Esophagus muscularis mucosa (tissue), 4 donors: ENCODE data around the gene ADGRD2. TPM values are rescaled to one million over a fixed set of nuclear protein-coding genes. Genes with fewer than 3 reads are reported as not detected.

Experiments
- DNase-seq: peaks from one replicate; pipeline ENCODE4 v3.0.0-alpha.2; 2017; ENCODE audit errors: extremely low spot score
- H3K27ac ChIP-seq, 4 donors: fragments of 200-600 bp; sonication (generic); replicated peaks in 1 of 4; 1 replicate in 3 of 4; 2 replicates in 1 of 4; pipeline ENCODE4 v1.5.1; 2016 to 2019; ENCODE audit warnings: mild to moderate bottlenecking in 1 of 4
- H3K27me3 ChIP-seq, 4 donors: fragments of 200-600 bp; sonication (generic); one replicate each; pipeline versions ENCODE4 v1.5.1 to v1.6.0; 2016 to 2019
- H3K36me3 ChIP-seq, 4 donors: fragments of 200-600 bp; sonication (generic); one replicate each; pipeline ENCODE4 v1.5.1; 2016 to 2019
- H3K4me1 ChIP-seq, 4 donors: fragments of 200-600 bp; sonication (generic); one replicate each; pipeline ENCODE4 v1.5.1; 2016 to 2019
- H3K4me3 ChIP-seq, 4 donors: fragments of 200-600 bp; sonication (generic); 1 replicate in 2 of 4; 2 replicates in 2 of 4; pipeline ENCODE4 v1.5.1; 2016 to 2019; ENCODE audit warnings: mild to moderate bottlenecking in 4 of 4, moderate library complexity in 1 of 4
- H3K9me3 ChIP-seq, 4 donors: fragments of 200-600 bp; sonication (generic); 1 replicate in 3 of 4; 2 replicates in 1 of 4; pipeline ENCODE4 v1.5.1; 2016 to 2019
- EP300 ChIP-seq: sonication (generic); formaldehyde crosslinking; IDR thresholded peaks from one replicate; pipeline ENCODE4 v1.6.1; 2017; ENCODE audit warnings: antibody characterized with exemption
- POLR2A ChIP-seq: fragments of 450-650 bp; IDR thresholded peaks from one replicate; pipeline ENCODE4 v1.6.1; 2017; ENCODE audit warnings: antibody characterized with exemption, moderate library complexity, mild to moderate bottlenecking, low read depth
- POLR2AphosphoS5 ChIP-seq, 2 donors: sonication (generic); formaldehyde crosslinking; IDR thresholded peaks; one replicate each; pipeline ENCODE4 v1.6.1; 2017; ENCODE audit warnings: antibody characterized with exemption in 2 of 2
- WGBS: methylation state at CpG from one replicate; pipeline ENCODE4 v1.1.5; 2018; 5-methylcytosine and 5-hydroxymethylcytosine counted together
- intact Hi-C: fragments of 100-400 bp; cut with DNase I; formaldehyde crosslinking; loops from one replicate; pipeline ENCODE4 v1.15.1; 2023
- total RNA-seq, 4 donors: library from RNA; depleted of rRNA; stranded (reverse); fragments of >200 nt; gene quantifications; one replicate each; pipeline versions ENCODE4 v1.1.0 to v1.2.1, GENCODE V29; 2016
- TF ChIP-seq, protein P1 (sequence below), 3 experiments: fragments of 200-600 bp in 2 of 3; fragments of 450-650 bp in 1 of 3; sonication (generic) in 2 of 3; IDR thresholded peaks; one replicate each; pipeline ENCODE4 v1.5.1; 2017 to 2019; ENCODE audit warnings: antibody characterized with exemption in 3 of 3, mild to moderate bottlenecking in 2 of 3, moderate library complexity in 1 of 3

Gene ADGRD2
- total RNA-seq, 4 donors from 2014 or later, result not detected

DNA sequence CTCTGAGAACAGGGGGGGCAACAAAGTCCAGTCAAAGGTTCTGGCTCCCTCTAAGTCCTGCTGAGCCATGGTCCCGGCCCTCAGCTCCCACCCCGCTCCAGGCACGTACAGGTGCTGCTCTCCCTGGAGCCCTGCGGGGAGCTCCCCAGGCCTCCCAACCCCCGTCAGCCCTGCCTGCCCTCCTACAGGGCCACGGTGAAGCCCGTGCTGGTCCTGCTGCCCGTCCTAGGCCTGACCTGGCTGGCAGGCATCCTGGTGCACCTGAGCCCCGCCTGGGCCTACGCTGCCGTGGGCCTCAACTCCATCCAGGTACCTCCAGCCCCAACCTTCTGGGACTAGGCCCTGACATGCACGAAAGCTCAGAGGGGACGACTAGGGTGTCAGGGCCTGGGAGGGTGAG lies 20.1 kb downstream of the ADGRD2 start:
- Histone ChIP-seq H3K9me3 (no peaks in the 10 kb centered on the region), H3K36me3 (no peaks in the 10 kb centered on the region), H3K4me3 (no peak overlapping the region), H3K27me3 (peaks cover 0 to 73% (median 0%) of the 10 kb centered on the region in 4 donors), H3K4me1 (no peaks in the 10 kb centered on the region), H3K27ac (no peak overlapping the region)
- WGBS, result 86% methylated on average over 10 of the region's 13 CpGs
- DNase-seq, result no peak
- TF ChIP-seq, protein P1, sequence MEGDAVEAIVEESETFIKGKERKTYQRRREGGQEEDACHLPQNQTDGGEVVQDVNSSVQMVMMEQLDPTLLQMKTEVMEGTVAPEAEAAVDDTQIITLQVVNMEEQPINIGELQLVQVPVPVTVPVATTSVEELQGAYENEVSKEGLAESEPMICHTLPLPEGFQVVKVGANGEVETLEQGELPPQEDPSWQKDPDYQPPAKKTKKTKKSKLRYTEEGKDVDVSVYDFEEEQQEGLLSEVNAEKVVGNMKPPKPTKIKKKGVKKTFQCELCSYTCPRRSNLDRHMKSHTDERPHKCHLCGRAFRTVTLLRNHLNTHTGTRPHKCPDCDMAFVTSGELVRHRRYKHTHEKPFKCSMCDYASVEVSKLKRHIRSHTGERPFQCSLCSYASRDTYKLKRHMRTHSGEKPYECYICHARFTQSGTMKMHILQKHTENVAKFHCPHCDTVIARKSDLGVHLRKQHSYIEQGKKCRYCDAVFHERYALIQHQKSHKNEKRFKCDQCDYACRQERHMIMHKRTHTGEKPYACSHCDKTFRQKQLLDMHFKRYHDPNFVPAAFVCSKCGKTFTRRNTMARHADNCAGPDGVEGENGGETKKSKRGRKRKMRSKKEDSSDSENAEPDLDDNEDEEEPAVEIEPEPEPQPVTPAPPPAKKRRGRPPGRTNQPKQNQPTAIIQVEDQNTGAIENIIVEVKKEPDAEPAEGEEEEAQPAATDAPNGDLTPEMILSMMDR (IDR thresholded peaks at IDR 0.05), result no peak
- TF ChIP-seq POLR2AphosphoS5 (IDR thresholded peaks at IDR 0.05) (no peak), POLR2A (no peak), EP300 (no peak)
- intact Hi-C loops, result no loop called here

DNA sequence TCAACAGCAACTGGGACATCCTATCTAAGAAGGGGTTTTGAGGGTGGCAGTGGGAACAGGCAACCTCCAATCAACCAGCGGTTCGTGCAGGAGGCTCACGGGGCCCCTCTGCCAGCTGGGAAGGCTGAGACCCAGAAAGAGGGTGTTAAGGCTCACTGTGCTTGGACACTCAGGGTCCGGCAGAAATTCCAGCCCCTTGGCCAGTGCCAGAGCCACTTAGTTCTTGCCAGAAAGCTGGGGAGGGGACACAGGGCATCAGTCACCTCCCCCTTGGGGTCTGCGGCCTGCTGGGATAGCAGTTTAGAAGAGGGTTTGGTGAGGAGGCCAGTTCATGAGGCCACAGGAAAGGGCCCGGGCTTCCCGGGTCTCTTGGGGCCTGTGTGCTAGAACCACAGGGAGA lies 20.5 kb downstream of the ADGRD2 start:
- H3K9me3 ChIP-seq, result no peaks in the 10 kb centered on the region
- WGBS, result 92% methylated on average over 4 of the region's 7 CpGs
- DNase-seq, result no peak
- no peak overlapping the region for H3K27ac ChIP-seq
- H3K4me3 ChIP-seq, result no peak overlapping the region
- no peaks in the 10 kb centered on the region for H3K4me1 ChIP-seq
- peaks cover 0 to 73% (median 0%) of the 10 kb centered on the region in 4 donors for H3K27me3 ChIP-seq
- no peaks in the 10 kb centered on the region for H3K36me3 ChIP-seq
- TF ChIP-seq POLR2A (no peak), POLR2AphosphoS5 (IDR thresholded peaks at IDR 0.05) (no peak), EP300 (no peak)
- TF ChIP-seq, protein P1 (IDR thresholded peaks at IDR 0.05), result no peak
- intact Hi-C loops, result no loop called here

- intact Hi-C loops, result no loop called here
- DNase-seq, result no peak
- no peaks in the 10 kb centered on the region for H3K4me1 ChIP-seq
- no peaks in the 10 kb centered on the region for H3K9me3 ChIP-seq
- 85% methylated on average over 8 of the region's 9 CpGs for WGBS
- H3K36me3 ChIP-seq, result no peaks in the 10 kb centered on the region
- TF ChIP-seq, protein P1 (IDR thresholded peaks at IDR 0.05), result no peak
- TF ChIP-seq POLR2A (no peak), EP300 (no peak), POLR2AphosphoS5 (IDR thresholded peaks at IDR 0.05) (no peak)
- H3K4me3 ChIP-seq, result no peak overlapping the region
- peaks cover 0 to 78% (median 3%) of the 10 kb centered on the region in 4 donors for H3K27me3 ChIP-seq
- H3K27ac ChIP-seq, result no peak overlapping the region
These were observed 21.5 kb downstream of the ADGRD2 start for GRCh38 chr9:124471761-124472160.

- TF ChIP-seq, protein P1 (IDR thresholded peaks at IDR 0.05), result no peak
- TF ChIP-seq POLR2AphosphoS5 (IDR thresholded peaks at IDR 0.05) (no peak), POLR2A (no peak)
- no peaks in the 10 kb centered on the region for H3K36me3 ChIP-seq
- H3K9me3 ChIP-seq, result no peaks in the 10 kb centered on the region
- WGBS, result 73% methylated on average over 7 of the region's 7 CpGs
- peaks cover 0 to 8% (median 8%) of the 10 kb centered on the region in 4 donors for H3K4me1 ChIP-seq
- DNase-seq, result no peak
- intact Hi-C loops, result no loop called here
- H3K27ac ChIP-seq, result no peak overlapping the region
- no peak overlapping the region for H3K4me3 ChIP-seq
- H3K27me3 ChIP-seq, result peaks cover 4 to 83% (median 11%) of the 10 kb centered on the region in 4 donors
These were observed 22.5 kb downstream of the ADGRD2 start for GRCh38 chr9:124472770-124473169.

DNA sequence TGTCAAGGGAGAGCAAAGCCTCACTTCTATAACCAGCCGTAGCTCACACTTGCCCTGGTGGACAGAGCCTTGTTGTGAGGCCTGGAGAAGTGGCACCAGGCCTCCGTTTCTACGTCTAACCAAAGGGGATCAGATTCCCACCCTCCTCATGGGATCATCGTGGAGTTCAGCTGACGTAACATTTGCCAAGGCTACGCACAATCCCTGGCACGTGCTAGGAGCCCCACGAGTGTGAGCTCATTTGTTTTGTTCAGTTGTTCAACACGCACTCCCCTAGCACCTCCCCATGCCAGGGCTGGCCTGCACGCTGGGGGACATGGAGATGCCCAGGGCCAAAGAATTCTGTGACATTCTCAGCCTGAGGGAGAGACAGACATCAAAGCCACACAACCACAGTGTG lies 23.1 kb downstream of the ADGRD2 start:
- peaks cover 4 to 83% (median 15%) of the 10 kb centered on the region in 4 donors for H3K27me3 ChIP-seq
- intact Hi-C loops, result no loop called here
- DNase-seq, result no peak
- H3K36me3 ChIP-seq, result no peaks in the 10 kb centered on the region
- no peak overlapping the region for H3K4me3 ChIP-seq
- no peaks in the 10 kb centered on the region for H3K9me3 ChIP-seq
- 83% methylated on average over 10 of the region's 10 CpGs for WGBS
- H3K4me1 ChIP-seq, result peaks cover 2 to 14% (median 13%) of the 10 kb centered on the region in 4 donors
- no peak for TF ChIP-seq POLR2AphosphoS5 (IDR thresholded peaks at IDR 0.05)
- no peak overlapping the region for H3K27ac ChIP-seq
